NCI-H510A treated with DMSO at 0.1 percent for 48 hours (cell line): Measurements from ENCODE around the gene ETNK2.
"Not testable (repeated sequence)": the region's sequence is repeated elsewhere in the genome, so short reads cannot be mapped to it uniquely, and the experiment has no call there.

ENCODE experiments used
- DNase-seq: peaks from one replicate; lab custom pipeline; 2025; lab: John Stamatoyannopoulos, UW

ETNK2 gene

GRCh38 chr1:204126386-204126785 is 25.5 kb downstream of the ETNK2 start:
- DNase-seq: no peak

GRCh38 chr1:204125759-204126351 is 26.0 kb downstream of the ETNK2 start:
- DNase-seq: no peak

DNA sequence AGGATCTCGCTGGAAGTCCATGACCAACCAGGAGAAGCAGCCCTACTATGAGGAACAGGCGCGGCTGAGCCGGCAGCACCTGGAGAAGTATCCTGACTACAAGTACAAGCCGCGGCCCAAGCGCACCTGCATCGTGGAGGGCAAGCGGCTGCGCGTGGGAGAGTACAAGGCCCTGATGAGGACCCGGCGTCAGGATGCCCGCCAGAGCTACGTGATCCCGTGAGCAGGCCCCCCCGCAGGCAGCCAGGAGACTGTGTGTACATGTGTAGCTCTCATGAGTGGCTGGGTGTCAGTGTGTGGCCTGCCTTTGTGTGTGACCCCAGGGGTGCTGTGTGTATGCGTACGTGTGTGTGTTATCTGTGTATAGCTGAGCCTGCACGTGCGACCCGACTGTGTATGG is 27.2 kb downstream of the ETNK2 start:
- DNase-seq: no peak

DNA sequence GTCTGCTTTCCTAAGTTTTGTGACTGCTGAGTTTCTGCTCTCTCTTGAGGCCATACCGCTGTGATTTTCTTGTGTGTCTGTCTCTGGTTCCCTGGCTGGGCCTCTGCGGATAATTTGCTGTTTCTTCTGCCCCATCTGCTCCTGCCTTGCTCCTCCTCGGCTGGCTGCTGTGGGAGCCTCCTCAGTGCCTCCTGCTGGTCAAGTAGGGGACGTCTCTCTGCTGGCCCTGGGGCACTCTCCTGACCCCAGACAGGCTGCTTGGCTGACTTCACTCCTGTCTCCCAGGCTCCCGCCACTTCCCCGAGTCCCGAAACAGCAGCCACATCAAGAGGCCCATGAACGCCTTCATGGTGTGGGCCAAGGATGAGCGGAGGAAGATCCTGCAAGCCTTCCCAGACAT is 28.5 kb downstream of the ETNK2 start:
- no peak for DNase-seq

DNA sequence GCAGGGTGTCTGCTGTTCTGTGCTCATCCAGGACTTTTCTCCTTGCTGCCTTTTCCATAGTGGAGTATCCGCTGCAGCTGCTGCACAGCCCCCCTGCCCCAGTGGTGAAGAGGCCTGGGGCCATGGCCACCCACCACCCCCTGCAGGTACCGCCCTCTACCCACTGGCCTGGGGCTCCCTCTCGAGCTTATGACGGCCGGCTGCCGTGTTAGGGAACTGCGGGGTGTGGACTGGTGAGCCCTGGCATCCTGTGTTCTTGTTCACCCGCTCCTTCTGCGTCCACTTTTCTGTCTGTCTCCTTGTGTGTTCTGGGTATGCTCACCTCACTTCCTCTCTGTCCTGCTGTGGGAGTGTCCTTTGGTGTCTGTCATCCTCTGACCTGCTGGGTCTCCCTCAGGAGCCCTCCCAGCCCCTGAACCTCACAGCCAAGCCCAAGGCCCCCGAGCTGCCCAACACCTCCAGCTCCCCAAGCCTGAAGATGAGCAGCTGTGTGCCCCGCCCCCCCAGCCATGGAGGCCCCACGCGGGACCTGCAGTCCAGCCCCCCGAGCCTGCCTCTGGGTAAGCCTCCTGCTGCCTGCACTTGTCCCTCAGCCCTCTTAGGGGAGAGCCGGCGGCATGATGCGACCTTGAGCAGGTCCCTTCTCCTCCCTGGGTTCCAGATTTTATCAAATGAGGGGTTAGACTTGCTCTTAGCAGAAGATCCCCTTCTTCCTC is 29.8 kb downstream of the ETNK2 start:
- DNase-seq: no peak

- DNase-seq: no peak
Observed at GRCh38 chr1:204116539-204116938, 35.3 kb downstream of the ETNK2 start.

DNA sequence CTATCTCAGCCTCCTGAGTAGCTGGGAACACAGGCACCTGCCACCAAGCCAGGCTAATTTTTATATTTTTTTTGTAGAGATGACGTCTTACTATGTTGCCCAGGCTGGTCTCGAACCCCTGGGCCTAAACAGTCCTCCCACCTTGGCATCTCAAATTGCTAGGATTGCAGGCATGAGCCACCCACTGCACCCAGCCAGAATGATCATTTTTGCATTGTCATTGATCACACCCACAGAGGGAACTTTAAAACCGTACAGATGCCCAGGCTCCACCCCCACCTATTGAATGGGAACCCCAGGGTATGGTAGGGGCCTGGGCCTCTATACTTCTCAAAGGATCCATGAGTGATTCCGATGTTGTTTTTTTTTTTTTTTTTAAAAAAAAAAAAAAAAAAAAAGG is 36.7 kb downstream of the ETNK2 start:
- no peak for DNase-seq

GRCh38 chr1:204114606-204115005 is 37.2 kb downstream of the ETNK2 start:
- no peak for DNase-seq

GRCh38 chr1:204113896-204114295 is 37.9 kb downstream of the ETNK2 start:
- no peak for DNase-seq

- DNase-seq: no peak
Observed at GRCh38 chr1:204112876-204113730, 38.7 kb downstream of the ETNK2 start.

DNA sequence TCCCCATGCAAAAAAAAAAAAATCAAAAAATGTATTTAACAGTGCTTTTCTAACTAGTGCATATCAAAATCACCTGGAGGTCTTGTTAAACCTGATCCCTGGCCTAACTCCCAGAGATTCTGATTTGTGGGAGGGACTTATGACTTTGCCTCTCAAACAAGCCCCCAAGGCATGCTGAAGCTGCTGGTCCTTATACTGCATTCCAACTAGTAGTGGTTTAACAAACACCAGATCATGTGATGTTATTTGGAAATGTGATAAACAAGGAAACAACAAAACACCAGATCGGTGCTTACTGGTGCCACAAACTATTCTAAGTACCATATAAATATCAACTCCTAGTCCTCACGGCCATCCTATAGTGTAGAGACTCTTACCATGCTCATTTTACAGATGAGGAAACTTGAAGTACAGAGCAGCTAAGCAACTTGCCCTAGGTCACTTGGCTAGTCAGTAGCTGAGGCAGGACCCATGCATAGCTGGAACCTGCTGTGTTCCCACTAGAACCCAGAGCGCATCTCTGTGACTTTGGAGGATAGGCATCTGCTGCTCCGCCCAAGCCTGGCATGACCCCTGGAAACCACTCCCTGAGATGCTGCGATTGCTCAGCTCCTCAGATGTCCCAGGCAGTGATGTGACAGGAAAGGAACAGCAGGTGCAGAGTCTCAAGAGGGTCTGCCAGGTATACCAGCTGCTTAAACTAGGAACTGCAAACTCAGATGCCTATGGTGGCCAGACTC is 40.8 kb downstream of the ETNK2 start:
- peak; percentile 66 for DNase-seq

- DNase-seq: peak; percentile 31
Observed at GRCh38 chr1:204108312-204109141, 43.3 kb downstream of the ETNK2 start.

GRCh38 chr1:204107892-204108291 is 44.0 kb downstream of the ETNK2 start:
- DNase-seq: no peak

GRCh38 chr1:204106825-204107224 is 45.0 kb downstream of the ETNK2 start:
- no peak for DNase-seq

DNA sequence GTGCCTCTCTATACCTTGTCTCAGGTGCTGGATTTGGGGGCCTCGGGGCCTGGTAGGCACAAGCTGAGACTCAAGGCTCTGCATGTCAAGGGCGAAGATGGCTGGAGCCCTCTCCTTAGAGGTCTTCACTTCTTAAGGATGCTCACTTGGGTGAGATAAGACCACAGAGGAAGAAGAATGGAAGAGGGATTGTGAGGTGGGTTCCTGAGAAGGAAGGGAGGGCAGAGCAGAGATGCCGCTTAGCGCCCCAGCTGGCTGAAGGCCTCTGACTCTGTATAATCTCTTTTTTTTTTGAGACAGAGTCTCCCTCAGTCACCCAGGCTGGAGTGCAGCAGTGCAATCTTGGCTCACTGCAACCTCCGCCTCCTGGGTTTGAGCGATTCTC is 46.7 kb downstream of the ETNK2 start:
- no peak for DNase-seq

GRCh38 chr1:204104331-204105130 is 47.3 kb downstream of the ETNK2 start:
- no peak for DNase-seq

DNA sequence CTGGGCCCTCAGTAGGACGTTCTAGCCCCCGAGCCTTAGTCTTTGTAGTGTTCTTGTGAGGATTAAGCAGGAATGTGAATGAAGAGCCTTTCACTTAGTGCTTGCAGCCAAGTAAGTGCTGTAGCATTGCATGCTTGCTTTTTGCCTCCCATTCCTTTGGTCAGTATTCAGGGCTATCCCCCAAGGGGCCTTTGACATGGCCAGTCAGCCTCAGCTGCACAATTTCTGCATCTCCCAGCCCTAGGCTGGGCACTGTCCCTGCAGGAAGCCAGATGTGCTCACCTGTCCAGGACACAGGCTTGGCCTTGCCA is 48.5 kb downstream of the ETNK2 start:
- DNase-seq: no peak

- no peak for DNase-seq
Observed at GRCh38 chr1:204102739-204103430, 49.0 kb downstream of the ETNK2 start.

GRCh38 chr1:204102029-204102611 is 49.7 kb downstream of the ETNK2 start:
- peak; percentile 61 for DNase-seq

DNA sequence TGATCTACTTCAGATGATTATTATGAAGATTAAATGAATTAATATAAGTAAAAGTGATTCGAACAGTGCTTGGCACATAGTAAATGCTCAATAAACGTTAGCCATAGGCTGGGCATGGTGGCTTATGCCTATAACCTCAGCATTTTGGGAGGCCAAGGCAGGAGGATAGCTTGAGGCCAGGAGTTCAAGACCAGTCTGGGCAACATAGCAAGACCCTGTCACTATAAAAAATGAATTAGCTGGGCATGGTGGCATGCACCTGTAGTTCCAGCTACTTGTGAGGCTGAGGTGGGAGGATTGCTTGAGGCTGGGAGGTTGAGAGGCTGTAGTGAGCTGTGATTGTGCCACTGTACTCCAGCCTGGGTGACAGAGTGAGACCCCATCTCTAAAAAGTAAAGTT is 52.1 kb downstream of the ETNK2 start:
- DNase-seq: not testable (repeated sequence)
